Left renal pelvis (tissue), 4 donors: ENCODE data around the gene RAB5A. TPM values are rescaled to one million over a fixed set of nuclear protein-coding genes. Genes with fewer than 3 reads are reported as not detected.
"Not testable (repeated sequence)": the region's sequence is repeated elsewhere in the genome, so short reads cannot be mapped to it uniquely, and the experiment has no call there.

Experiments used
- DNase-seq, 4 donors: peaks; one replicate each; pipeline ENCODE4 v3.0.0-alpha.2; 2013; ENCODE audit warnings: low read depth in 4 of 4, low spot score in 3 of 4
- polyA plus RNA-seq, 4 donors: library from polyadenylated mRNA; unstranded; fragments of 120-200 nt; gene quantifications; one replicate each; pipeline ENCODE4 v1.2.1, GENCODE V29; 2013; ENCODE audit not compliant: insufficient read length in 4 of 4

Gene RAB5A
- polyA plus RNA-seq, 4 donors, result 70.2 to 88.4 (median 74.2) TPM

DNA sequence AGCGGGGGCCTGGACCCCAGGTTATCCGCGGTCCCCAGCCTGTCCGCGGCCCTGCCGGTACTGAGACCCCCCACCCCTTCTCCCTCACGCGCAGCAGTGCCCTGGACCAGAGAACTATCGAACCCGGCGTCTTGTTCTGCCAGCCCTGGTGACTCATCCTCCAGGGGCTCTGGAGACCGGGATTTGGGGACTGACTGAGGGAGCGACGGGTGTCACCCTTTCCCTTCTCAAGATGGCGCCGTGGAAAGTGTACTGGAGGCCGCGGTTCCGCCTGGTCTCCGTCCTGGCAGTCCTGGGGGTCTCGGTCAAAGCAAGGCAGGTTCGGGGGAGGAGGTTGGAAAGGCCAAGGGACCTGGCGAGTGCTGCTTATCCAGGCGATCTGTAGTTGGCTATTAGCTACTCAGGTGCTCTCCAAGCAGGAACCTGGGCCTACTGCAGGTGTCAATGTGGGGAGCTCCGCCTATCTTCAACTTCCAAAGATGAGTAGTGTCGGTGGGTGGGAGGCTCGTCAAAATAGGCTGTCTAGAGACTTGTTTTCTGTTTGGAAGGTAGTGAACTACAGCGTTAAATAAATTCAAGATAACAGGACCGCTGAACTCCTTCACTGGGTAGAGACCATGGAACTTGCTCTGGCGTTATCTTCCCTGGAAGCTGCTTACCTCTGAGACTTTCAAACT lies 790 bp downstream of the RAB5A start:
- DNase-seq, result peak; percentile 29 to 59 (median 46)

DNA sequence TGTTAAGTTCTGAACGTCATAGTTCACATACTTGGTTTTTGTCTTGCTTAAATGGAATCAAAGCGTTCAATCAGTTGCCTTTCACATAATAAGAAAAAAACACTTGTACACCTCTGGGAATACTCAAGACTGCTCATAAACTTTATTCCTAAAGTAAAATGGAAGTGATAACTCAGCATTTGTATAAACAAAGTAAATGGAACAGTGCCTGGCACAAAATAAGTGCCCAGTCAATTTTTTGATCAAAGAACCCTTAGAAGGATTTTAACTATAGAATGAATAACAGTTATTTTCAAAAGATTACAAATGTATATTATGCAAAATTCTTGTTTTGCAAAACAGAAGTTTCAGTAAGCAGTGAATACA lies 1.3 kb downstream of the RAB5A start:
- DNase-seq, result no peak

DNA sequence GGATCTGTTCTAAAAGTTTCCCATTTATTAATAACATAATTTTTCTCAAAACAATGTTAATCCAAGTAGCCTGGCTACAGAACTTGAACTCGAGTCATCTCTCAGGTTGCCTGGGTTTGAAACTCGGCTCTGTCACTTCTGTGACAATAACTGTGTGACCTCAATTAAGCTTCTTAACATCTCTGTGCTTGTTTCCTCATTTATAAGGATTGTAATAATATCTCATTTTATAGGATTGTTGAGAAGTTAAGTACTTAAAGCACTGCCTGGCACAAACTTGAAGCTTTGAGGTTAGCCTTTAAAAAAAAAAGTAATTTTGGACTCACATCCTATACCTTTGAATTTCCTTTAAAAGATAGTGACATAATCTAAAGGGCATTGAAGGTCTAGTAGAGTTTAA lies 3.4 kb downstream of the RAB5A start:
- DNase-seq, result no peak

DNA sequence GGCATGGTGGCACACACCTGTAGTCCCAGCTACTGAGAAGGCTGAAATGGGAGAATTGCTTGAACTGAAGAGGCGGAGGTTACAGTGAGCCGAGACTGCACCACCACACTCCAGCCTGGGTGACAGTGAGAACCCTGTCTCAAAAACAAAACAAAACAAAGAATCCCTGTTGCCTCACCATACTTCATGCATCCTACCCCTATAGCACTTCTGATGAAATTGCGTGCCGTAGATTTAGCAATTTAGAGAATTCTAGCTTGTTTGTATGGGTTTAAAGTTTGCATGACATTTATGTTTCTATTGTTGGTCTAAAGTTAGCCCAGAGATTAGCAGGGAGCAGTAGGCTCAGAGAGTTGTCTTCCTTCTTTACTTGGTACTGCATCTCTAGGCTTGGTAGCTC lies 7.8 kb downstream of the RAB5A start:
- no peak for DNase-seq

DNA sequence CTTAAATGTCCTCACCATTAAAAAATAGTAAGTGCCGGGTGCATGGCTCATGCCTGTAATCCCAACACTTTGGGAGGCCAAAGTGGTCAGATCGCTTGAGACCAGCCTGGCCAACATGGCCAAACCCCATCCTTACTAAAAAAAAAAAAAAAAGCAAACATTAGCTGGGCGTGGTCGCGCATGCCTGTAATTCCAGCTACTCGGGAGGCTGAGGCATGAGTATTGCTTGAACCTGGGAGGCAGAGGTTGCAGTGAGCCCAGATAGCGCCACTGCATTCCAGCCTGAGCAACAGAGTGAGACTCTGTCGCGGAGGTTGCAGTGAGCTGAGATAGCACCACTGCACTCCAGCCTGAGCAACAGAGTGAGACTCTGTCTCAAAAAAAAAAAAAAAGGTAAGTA lies 10.5 kb downstream of the RAB5A start:
- not testable (repeated sequence) for DNase-seq

DNA sequence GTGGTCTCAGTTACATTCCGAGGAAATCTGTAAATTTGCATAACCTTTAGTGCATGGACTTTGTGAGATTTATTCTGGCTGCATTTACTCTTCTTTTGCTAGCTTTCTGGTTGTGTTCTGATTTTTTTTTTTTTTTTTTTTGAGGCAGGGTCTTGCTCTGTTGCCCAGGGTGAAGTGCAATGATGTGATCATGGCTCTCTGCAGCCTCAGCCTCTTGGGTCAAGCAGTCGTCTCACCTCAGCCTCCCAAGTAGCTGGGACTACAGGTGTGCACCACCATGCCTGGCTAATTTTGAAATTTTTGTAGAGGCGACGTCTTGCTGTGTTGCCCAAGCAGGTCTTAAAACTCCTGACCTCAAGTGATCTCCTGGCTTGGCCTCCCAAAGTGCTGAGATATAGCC lies 12.6 kb downstream of the RAB5A start:
- no peak for DNase-seq

DNA sequence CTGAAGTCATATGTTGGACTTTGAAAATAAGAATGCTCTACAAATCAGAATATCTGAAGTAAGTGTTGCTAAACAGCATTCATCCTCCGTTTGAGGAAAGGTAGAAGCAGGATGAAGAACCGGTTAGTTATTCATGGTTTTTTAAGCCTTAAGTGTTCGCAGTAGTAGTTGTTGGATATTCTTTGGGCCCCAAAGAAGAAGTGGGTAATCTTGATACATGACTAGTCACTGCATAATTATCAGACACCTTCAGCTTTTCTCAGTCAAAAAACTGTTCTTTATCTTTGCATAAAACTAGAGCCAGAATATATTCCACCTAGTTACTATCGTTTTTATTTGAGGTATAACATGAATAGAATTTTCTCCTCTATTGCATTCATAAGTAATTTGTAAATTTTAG lies 13.8 kb downstream of the RAB5A start:
- DNase-seq, result no peak

DNA sequence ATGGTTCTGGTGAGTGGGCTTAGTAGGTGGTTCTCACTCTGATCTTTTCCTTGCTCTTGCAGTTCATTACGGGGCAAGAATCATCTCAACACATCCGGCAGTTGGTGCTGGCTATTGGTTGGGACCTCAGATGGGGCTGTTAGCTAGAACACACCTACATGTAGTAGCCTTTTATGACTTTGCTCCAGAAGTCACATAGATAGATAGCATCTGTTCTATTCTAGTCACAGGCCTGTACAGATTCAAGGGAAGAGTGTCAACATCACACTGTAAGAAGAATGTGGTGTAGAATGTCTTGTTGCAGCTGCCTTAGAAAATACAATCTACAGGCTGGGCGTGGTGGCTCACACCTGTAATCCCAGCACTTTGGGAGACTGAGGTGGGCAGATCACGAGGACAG lies 15.1 kb downstream of the RAB5A start:
- no peak for DNase-seq

DNA sequence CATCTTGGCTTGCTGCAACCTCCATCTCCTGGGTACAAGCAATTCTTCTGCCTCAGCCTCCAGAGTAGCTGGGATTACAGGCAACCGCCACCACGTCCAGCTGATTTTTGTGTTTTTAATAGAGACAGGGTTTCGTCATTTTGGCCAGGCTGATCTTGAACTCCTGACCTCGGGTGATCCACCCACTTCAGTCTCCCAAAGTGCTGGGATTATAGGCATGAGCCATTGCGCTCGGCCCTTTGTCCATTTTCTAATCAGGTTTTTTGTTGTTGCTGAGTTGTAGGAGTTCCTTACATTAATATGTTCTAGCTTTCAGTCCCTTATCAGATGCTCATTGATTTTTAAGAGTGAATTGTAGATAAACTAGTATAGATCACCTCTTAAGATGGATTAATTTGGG lies 20.3 kb downstream of the RAB5A start:
- DNase-seq, result no peak

DNA sequence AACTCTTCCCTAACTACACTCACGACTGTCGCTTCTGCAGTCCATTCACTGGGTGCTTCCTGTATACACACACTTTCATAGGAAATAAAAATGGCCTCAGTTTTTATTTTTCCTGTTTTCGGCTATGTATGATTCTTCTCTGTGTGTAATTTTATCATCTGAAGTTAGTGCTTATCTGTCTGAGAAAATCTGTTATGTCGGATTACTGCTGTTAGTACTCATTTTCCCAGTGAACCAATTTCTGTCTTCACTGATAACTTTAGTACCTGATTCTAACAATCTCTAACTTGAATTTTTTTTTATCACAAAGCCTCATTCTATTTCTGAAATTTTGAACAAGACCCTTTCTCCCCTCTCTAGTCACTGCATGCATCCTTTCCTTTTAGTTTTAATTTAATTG lies 20.9 kb downstream of the RAB5A start:
- DNase-seq, result no peak

DNA sequence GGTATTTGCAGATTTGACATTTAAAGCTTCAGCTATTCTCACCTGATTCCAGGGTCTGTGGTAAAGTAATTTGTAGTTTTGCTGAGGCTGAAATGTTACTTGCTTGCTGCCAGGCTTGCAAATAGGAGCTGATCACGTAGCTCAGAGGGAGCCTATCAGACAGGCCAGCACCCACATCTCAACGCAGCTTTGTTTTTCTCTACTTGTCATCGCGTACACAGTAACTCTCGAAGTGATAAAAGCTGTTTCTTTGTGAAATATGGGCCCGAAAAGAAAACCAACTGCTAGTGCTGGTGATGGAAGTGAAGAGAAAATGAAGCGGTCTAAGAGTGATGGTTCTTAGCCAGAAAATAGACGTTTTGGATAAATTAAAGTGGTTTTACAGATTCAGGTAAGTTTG lies 23.4 kb downstream of the RAB5A start:
- no peak for DNase-seq

DNA sequence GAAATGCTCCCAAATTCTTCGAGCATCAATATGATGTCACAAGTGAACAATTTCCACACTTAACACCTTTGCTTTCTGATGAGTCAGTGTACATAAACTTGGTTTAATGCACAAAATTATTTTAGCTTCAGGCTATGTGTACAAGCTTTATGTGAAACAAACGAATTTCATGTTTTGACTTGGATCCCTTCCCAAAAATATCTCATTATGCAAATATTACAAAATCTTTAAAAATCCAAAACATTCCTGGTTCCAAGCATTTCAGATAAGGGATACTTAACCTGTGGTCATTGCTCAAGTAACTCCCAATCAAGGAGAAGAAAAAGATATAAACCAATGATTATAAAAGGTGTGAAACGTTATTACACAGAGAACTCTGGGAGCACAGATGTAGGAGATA lies 25.2 kb downstream of the RAB5A start:
- no peak for DNase-seq

DNA sequence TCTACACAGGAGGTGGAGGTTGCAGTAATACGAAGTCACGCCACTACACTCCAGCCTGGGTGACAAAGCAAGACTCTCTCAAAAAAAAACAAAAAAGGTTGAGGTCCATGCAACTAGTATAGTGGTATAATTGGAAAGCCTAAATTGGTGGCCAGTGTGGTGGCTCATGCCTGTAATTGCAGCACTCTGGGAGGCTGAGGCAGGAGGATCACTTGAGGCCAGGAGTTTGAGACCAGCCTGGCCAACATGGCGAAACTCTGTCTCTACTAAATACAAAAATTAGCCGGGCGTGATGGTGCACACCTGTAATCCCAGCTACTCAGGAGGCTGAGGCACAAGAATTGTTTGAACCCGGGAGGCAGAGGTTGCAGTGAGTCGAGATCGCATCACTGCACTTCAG lies 42.0 kb downstream of the RAB5A start:
- not testable (repeated sequence) for DNase-seq

DNA sequence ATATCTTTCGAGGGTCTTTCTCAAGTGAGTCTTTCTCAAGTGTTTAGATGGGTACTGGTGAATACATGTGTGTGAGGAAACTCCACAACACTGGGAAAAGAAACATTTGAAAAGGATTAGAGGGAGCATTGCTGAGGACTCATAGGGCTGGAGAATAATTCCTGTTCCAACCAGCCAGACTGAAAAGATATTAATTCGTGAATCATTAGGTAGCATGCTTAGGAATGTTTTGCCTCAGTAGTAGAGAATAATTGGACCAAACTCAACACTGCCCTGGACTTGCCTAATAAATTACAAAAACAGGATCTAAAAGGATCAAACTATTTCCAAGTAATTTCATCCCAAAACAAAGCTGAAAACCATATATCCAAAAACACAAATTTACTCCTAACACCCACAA lies 47.9 kb downstream of the RAB5A start:
- DNase-seq, result no peak

DNA sequence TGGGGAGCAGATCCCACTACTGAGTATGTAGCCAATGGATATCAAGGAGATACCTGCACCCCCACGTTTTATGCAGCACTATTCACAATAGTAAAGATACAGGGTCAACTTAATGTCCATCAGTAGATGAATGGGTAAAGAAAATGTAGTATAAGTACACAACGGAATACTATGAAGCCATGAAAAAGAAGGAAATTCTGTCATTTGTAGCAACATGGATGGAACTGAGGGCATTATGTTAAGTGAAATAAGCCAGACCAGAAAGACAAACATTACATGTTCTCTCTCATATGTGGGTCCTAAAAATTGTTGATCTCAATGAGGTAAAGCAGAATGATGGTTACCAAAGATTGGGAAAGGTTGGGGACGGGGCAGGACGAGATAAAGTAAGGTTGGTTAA lies 50.6 kb downstream of the RAB5A start:
- DNase-seq, result no peak

DNA sequence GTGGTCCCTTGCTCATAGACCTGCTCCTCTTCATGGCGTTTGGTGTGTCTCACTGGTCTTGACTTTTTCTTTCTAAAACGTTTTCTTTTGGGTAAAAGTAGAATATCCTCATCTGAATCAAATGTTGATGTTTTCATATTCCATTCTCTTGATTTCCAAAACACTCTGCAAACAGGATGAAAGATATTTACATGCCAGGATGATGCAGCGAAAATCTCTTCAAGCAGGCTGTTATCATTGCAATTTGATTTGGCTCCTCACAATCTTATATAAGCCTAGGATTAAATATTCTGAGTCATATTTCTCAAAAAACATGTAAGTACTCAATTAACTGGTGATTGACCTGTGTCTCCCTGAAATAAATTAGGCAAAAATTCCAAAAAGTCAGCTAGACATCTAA lies 55.0 kb downstream of the RAB5A start:
- DNase-seq, result no peak

DNA sequence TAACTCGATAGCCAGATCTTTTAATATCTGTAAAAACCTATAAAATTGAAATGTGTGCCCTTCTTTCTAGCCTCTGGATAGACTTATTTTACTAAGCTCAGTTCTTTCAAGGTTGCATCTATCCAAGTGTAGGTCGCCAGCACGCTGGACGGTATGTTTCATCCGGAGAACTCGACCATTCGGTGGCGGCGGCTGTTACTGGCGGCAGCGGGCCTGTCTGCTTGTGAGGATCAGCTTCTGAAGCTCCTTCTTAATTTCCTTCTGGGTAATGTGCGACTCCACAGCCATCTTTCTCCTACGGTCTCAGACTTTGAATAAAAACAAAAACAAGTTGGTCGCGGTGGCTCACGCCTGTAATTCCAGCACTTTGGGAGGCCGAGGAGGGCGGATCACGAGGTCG lies 61.1 kb downstream of the RAB5A start:
- DNase-seq, result no peak

DNA sequence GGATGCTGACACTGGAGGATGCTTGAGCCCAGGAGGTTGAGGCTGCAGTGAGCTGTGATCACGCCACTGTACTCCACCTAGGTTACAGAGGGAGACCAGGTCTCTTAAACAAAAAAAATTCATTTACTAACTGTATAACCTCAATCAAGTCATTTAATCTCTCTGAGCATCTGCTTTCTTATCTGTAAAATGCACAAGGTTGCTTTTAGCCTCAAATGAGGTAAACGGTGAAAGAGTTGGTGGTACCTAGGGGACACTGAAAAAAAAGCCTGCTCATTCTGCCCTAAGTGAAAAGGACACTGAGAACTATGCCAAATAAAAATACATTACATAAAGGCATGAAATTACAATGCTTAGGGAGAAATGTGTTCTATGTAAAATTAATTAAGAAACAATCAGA lies 61.7 kb downstream of the RAB5A start:
- DNase-seq, result no peak

DNA sequence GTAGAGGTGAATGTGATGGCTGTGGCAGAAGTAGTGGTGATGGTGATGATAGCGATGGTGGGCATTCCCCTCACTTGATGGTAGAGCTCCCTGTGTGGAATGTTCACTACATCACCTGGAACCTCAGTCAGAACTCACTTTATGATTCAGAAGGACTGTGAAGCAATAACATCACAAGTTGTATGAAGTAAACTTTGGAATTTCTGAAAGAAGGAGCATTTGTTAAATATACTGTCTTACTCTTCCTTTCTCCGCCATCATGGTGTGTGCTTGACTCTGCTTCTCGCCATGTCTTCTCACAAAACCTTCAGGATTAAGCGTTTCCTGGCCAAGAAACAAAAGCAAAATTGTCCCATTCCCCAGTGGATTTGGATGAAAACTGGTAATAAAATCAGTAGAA lies 65.3 kb downstream of the RAB5A start, which contains the start of gene PP2D1:
Gene PP2D1, minus strand, starts transcription at position 101 of the 400 bp plus-strand sequence. CDS start 192 bp downstream, outside the sequence.
- no peak for DNase-seq

DNA sequence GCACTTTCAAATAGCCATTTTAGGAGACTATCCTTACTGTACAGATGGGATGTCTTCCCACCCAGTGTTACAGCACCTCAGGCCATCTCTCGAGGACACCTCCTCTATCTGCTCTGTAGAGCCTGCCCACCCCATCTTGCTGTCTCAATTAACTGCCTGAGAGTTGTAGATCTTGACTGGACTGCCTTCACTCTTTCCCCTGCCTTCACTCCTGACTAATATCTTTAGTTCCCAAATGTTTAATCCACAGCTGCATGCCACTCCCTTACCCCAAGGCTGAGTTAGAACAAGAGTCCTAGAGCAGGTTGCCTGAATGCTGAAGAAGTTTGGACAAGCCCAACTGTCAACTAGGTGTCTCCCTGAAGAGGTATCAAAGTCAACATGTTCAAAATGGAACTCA lies 66.5 kb downstream of the RAB5A start:
- no peak for DNase-seq

DNA sequence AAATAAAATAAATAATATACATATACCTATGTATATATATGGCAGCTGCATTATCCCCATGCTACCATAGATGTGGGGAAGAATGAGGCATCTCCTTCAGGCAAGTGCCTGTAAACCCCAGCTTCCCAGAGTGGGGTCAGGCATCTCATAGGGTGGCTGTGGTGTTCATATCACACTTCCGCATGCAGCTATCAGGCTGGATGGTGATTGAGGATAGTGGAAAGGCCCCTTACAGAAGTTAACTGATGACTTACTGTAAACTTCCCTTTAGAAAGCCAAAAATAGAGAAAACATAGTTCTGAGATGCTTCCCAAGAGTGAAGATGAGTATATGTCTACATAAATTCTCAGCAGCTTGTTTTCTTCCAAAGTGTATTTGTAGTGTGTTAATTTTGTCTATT lies 68.6 kb downstream of the RAB5A start:
- DNase-seq, result no peak

DNA sequence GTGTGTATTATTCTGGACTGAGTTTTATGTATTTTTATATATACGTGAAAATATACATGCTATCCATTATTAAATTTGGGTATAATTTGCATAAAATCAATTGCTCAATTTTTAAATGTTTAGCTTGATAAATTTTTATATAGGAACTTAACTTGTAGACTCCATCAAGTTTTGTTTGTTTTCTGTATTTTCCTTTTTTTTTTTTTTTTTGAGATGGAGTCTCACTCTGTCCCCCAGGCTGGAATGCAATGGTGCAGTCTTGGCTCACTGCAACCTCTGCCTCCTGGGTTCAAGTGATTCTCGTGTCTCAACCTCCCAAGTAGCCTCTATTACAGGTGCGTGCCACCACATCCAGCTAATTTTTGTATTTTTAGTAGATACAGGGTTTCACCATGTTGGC lies 69.2 kb downstream of the RAB5A start:
- not testable (repeated sequence) for DNase-seq

DNA sequence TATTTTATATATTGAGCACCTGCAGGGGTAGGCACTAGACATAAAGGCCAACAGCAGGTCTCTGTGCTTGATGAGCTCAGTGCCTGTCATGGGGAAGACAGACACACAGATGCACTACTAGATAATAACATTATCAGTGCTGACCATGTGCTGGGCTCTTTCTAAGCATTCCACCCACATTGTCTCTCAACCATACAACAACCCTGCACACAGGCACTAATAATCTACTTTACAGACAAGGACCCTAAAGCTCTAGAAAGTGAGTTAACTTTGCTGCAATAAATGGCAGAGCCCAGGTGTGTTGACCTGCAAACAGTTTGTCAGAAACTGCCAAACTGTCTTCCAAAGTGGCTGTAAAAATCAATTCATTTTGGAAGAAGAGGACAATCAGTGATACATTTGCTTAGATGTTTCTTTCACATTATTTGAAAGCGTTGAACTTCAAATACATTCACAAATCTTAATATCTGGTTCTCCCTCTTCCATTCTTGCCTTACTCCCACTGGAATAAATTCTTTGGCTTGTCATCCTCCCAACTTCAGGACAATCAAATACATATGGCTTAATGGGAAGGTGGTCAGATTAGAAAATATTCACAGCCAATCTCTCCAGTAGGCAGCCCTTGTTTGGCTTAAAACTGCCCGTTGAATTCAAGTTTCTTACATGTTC lies 76.2 kb downstream of the RAB5A start:
- DNase-seq, result no peak
